Stimulated activated CD4-positive, alpha-beta T cell treated with anti-CD3 and anti-CD28 coated beads, Interleukin-15, amount 100 ng/mL, for 1 hour (primary cell): ENCODE data around the gene MEX3B.
"Not testable (repeated sequence)": the region's sequence is repeated elsewhere in the genome, so short reads cannot be mapped to it uniquely, and the experiment has no call there.

Experiments
- DNase-seq, 2 donors: peaks; one replicate each; pipeline ENCODE4 v3.0.0-alpha.2; 2020; ENCODE audit warnings: low read depth in 1 of 2, low spot score in 1 of 2

The MEX3B gene

GRCh38 chr15:82014989-82015388, 30.8 kb downstream of the MEX3B start:
- no peak for DNase-seq

GRCh38 chr15:82012908-82013307, 32.9 kb downstream of the MEX3B start:
- DNase-seq, result no peak

GRCh38 chr15:82005239-82005638, 40.6 kb downstream of the MEX3B start:
- no peak for DNase-seq

- no peak for DNase-seq
Measured at GRCh38 chr15:82003916-82004315, 41.9 kb downstream of the MEX3B start.

- DNase-seq, result not testable (repeated sequence)
Measured at GRCh38 chr15:81995081-81995480, 50.7 kb downstream of the MEX3B start.

- DNase-seq, result no peak
Measured at GRCh38 chr15:81992523-81992922, 53.3 kb downstream of the MEX3B start.
